Cerebellar nuclear complex (tissue), 1 donor: ENCODE results near the gene MEFV.
"Not testable (repeated sequence)": the region's sequence is repeated elsewhere in the genome, so short reads cannot be mapped to it uniquely, and the experiment has no call there.

Experiments used
- DNase-seq, 2 experiments: peaks; one replicate each; lab custom pipeline; 2025; lab: John Stamatoyannopoulos, UW

MEFV gene

DNA sequence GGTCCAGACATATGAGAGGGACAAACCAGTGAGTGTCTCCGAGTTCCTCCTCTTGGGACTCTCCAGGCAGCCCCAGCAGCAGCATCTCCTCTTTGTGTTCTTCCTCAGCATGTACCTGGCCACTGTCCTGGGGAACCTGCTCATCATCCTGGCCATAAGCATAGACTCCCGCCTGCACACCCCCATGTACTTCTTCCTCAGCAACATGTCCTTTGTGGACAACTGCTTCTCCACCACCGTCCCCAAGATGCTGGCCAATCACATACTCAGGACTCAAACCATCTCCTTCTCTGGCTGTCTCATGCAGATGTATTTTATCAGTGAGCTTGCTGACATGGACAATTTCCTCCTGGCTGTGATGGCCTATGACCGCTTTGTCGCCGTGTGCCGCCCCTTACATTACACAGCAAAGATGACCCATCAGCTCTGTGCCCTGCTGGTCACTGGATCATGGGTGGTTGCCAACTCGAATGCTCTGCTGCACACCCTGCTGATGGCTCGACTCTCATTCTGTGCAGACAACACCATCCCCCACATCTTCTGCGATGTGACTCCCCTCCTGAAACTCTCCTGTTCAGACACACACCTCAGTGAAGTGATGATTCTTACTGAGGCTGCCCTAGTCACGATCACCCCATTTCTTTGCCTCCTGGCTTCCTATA, 40.7 kb downstream of the MEFV start:
- no peak for DNase-seq

DNA sequence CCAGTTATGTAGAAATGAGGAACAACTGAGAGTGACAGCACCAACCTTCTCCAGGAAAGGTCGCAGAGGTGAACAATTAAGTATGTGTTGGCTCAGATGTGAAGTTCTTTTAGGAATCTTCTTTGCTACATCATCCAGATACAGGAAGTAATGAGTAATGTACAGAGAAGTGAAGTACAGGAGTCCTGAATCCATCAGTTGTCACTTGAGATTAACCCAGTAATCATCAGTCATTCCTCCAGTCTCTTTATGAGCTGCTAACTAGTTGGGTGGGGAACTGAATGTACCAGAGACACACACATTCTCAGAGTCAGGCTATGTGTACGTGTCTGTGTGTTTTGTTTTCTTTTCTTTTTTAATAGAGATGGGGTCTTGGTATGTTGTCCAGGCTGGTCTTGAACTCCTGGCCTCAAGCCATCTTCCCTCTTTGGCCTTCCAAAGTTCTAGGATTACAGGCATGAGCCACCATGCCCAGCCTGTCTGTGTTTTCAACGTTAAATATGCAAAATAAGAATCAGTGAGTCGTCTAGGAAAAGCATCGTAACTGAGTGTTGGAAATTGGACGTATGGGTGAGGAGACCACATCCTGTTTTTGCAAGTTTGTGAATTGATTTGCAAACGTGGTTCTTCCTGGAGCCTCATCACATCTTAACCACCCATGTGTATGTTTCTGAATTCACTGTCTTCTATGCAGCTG, 41.4 kb downstream of the MEFV start:
- no peak for DNase-seq

DNA sequence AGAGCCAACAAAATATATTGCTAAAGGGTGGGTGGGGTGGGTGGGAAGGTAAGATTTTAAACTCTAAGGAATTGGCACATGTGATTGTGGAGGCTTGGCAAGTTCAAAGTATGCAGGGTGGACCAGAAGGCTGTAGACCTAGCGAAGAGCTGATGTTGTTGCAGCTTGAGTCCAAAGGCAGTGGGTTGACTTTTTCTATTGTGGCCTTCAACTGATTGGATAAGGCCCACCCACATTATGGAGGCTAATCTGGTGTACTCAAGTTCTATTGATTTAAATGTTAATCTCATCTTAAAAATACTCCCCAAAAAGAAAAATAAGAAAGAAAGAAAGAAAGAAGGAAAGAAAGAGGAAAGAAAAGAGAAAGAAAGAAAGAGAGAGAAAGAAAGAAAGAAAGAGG, 43.9 kb downstream of the MEFV start:
- no peak for DNase-seq

DNA sequence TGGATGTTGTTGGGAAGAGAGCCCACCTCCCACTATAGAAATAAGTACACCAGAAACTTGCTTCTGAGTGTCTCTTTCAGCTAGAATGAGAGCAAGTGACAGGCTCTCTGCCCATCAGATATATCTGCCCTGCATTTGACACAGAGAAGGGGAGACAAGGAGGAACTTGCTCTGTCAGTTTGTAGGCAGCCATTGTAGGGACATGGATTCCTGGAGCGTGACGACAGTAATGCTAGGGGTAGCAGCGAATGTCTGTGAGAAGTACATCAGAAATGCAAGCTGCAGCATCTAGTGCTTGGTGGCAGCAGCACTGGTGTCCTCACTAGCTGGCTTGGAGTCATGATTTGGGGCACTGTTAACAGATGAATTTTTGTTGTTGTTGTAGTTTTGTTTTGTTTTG, 44.4 kb downstream of the MEFV start:
- DNase-seq, result no peak

DNA sequence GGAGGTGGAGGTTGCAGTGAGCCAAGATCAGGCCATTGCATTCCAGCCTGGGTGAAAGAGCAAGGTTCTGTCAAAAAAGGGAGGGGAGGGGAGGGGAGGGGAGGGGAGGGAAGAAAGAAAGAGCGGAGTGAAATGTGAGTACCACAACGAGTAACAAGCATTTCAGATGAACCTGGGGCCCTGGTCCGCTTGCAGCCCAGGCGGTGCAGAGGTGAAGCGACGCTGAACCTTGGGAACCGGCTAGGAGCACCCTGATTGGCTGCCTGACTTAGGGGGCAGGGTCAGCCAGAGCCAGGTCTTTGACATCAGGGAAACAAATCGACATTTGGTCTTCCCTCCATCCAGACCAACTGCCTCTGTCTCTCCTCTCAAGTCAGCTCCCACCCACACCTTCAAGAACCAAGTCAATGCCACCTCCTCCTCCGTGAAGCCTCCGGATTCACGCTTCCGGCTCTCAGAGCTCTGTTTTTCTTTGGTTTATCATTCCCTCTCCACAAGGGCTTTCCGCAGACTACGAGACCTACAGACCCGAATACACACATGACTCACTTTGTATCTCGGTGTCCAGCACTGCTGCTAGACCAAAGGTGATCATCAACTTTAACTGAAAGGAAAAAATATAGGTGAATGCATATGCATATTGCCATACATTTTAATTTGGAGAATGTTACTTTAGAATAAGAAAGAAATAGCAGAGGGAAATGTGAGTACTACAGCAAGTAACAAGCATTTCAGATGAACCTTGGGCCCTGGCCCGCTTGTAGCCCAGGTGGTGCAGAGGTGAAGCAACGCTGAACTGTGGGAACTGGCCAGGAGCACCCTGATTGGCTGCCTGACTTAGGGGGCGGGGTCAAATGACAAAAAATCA, 49.1 kb downstream of the MEFV start:
- DNase-seq, result no peak

DNA sequence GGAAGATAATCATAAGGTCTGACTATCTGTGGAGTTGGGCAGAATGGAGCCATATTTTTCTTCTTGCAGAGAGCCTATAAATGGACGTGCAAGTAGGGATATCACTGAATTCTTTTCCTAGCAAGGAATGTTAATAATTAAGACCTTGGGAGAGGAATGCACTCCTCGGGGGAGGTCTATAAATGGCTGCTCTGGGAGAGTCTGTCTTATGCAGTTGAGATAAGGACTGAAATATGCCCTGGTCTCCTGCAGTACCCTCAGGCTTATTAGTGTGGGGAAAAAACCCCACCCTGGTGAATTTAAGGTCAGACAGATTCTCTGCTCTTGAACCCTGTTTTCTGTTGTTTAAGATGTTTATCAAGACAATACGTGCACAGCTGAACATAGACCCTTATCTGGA, 50.5 kb downstream of the MEFV start:
- DNase-seq, result not testable (repeated sequence)

DNA sequence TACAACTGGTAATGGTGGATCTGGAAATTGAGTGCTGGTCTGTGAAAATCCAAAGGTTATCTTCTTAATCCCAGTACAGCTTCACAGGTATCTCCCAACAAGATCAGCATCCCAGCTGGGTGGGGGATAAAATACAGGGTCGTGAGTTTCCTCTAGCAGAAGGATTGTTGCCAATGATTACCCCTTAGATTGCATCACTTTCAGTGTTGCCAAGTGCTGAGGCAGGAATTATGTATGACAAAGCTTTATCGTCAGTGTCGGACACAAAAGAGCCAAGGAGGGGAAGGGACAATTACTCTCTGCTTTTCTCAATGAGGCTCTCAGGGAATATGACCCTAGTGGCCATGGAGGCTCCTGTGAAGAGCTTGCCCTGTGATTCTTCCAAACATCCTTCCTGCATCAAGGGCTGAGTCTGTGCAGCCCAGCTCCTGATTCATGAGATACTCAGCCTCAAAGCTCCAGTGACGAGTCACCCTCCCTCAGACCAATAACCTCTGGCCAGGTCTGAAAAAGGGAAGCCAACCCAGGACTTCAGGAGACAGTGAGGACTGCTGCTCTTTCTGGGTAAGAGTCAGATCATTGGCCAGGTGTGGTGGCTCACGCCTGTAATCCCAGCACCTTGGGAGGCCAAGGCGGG, 53.4 kb downstream of the MEFV start:
- DNase-seq, result no peak

DNA sequence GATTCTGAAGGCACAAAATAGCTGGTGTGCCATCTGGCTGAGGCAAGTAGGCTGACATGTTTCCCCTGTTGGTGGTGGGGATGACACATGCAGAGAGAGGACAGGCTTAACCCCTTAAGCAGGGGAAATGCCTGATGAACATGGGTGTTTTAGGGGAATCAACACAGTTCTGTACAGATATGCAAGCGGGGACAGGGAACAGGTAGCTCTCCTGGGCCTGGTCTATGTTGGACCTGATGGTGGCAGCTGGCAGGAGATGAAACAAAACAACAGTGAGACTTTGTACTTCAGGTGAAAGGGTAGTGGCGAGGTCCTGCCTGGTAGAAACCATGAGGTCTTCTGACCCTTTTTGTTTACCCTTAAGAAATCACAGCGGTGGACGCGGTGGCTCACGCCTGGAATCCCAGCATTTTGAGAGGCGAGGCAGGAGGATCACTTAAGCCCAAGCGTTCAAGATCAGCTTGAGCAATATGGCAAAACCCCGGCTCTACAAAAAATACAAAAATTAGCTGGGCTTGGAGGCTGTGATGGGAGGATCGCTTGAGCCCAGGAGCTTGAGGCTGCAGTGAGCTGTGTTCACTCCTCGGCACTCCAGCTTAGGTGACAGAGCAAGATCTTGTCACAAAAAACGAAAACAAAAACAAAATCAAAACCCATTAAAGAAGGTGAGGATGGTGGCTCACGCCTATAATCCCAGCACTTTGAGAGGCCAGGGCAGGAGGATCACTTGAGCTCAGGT, 57.9 kb downstream of the MEFV start:
- no peak for DNase-seq

DNA sequence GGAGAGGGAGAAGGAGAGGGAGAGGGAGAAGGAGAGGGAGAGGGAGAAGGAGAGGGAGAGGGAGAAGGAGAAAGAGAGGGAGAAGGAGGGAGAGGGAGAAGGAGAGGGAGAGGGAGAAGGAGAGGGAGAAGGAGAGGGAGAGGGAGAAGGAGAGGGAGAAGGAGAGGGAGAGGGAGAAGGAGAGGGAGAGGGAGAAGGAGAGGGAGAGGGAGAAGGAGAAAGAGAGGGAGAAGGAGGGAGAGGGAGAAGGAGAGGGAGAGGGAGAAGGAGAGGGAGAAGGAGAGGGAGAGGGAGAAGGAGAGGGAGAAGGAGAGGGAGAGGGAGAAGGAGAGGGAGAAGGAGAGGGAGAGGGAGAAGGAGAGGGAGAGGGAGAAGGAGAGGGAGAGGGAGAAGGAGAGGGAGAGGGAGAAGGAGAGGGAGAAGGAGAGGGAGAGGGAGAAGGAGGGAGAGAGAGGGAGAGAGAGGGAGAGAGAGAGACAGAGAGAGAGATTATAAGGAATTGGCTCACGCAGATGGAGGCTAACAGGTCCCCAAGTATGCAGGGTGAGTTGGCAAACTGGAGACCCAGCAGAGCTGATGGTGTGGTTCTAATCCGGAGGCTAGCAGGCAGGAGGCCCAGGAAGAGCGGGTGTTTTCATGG, 58.6 kb downstream of the MEFV start:
- DNase-seq, result not testable (repeated sequence)

DNA sequence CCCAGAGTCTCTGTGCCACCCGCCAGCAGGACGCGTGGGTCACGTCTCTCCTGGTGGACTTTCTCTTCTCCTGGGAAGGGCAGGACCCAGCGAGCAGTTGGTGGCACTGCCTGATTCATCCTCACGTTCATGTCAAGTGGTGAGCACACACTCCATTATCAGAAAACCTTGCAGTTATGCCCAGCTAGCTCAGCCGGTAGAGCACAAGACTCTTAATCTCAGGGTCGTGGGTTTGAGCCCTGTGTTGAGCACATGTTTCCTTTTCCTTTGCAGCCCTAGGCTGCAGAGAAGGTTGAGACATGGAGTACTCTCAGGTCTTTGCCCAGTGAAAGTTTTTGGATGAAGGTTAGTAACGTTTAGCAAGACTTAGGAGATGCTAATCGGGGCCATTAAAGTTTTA, 60.5 kb downstream of the MEFV start:
- no peak for DNase-seq

DNA sequence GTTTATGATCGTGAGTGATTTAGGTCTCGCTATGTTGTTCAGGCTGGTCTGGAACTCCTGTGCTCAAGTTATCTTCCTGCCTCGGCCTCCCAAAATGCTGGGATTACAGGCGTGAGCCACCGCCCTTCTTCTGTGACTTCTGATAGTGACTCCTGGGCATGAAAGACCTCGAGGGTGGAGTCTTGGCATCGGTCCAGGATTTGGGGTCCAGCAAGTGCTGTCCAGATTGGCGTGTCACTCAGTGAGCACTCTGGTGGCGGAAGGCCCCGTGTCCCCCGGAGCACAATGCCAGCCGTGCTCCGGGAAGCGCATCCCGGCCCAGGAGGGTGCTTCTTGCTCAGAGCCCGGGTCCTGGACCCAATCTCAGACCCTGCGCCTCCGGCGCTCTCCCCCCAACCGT, 61.6 kb downstream of the MEFV start:
- DNase-seq, result no peak

DNA sequence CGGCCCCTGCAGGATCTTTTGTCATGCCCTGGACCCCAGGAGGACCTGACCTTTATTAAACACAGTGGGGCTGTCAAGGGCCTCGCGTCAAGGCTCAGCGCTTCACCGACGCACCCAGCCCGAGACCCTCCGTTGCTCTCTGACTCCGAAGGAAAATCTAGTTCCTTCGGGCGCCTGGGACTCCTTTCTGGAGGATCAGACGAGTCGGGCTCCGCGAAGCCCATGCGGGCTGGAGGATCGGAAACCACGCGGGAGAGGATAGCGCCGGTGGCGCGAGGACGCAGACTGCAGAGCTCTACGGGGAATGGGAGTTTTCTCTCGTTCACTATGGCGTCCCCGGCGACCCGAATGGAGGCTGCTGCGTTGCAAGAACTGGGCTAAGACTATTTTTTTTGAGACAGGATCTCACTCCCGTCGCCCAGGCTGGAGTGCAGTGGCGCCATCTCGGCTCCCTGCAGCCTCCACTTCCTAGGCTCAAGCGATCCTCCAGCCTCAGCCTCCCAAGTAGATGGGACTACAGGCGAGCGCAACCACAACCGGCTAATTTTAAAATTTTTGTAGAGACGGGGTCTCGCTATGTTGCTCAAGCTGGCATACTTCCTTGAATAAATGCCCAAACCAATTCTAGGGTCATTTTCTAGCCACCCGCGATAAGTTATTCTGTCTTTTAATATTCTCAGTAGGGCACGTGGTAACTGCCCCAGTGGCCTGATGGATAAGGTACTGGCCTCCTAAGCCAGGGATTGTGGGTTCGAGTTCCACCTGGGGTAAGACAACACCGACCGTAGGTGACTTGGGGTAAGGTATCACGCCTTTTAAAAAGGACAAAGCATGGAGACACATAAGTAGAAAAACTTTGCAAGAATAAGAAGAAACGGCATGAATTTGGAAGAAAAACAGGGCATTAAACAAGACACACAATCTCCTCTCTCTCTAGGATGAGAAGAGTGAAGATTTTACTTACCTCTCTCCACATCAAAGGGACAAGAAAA, 62.9 kb downstream of the MEFV start:
- DNase-seq, result no peak

DNA sequence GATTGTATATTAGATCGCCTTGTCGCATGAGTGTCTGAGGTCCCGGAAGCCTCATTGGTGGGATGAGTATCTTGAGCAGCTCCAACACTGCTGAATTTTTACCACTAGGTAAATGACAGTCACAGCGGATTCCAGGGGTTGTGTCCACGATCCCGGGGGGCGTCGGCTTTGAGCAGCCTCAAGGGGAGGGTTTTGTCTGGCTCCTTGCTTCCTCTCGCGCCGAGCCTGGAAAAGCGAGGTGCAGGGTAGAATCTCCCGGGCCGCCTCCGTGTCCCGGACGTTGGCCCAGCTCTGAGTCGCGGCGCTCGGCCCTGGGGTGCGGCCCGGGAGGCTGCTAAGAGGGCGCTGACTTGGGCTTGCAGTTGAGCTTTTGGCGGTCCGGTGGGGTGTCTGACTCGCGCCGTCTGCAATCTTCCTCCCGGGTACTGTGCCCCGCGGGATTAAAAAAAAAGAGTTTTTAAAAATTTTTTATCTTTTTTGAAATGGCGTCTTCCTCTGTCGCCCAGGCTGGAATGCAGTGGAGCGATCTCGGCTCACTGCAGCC, 63.9 kb downstream of the MEFV start:
- no peak for DNase-seq
